Stimulated activated CD4-positive, alpha-beta T cell treated with anti-CD3 and anti-CD28 coated beads, Interleukin-4, amount 100 ng/mL, for 1 hour (primary cell): ENCODE measurements around the gene KSR2.
A peak's percentile ranks its signal among the peaks of the same experiment; 100 is the strongest.

Source experiments
- DNase-seq: peaks from one replicate; pipeline ENCODE4 v3.0.0-alpha.2; 2020

The KSR2 gene

DNA sequence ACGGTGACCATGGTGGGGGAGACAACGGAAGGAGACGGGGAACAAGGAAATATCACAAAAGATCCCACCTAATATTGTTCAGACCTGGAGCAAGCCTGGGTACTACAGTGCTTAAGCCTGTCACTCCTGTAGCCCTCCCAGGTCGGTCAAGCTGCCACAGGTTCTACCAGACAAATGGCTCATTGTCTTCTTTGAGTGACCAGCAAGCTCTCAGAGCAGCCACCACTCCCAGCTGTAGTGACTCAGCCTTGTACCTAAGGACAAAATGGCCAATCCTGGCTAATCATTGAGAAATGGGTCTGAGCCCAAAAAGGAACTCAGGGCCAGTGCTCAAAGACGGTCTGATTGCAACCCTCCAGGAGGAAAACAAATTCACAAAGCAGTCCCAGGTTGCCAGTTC lies 368.9 kb downstream of the KSR2 start:
- no peak for DNase-seq

DNA sequence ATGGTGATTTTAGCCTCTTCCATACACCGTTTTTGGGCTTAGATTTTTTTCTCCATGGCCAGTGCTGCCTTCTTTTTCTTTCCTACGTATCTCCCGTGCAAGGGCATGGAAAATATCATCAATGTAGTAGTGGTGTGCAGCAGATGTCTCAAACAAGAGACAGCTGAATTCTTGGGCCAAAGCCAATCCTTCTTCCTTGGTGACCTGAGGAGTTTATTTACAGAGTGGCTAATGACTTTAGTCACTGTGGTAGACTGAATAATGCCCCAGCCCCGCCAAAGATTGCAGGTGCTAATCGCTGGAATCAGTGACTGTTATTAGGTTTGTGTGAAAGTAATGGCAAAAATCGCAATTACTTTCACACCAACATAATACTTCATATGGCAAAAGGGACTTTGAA lies 371.8 kb downstream of the KSR2 start:
- no peak for DNase-seq

DNA sequence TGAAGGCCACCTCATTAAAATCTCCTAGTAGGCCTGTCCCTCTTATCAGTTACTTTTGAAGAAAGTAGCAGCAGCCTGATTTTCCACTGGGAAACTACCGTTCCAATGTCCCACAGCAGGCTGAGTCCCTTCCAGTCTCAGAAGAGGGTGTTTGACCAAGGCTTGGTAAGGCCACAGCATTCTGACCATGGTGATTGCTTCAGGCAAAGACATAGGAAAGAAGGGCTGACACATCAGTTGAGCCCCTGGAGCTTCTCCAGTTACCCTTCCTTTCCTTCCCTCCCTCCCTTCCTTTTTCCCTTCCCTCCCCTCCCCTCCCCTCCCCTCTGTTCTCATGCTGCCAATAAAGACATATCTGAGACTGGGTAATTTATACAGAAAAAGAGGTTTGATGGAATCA lies 373.0 kb downstream of the KSR2 start:
- DNase-seq, result no peak

DNA sequence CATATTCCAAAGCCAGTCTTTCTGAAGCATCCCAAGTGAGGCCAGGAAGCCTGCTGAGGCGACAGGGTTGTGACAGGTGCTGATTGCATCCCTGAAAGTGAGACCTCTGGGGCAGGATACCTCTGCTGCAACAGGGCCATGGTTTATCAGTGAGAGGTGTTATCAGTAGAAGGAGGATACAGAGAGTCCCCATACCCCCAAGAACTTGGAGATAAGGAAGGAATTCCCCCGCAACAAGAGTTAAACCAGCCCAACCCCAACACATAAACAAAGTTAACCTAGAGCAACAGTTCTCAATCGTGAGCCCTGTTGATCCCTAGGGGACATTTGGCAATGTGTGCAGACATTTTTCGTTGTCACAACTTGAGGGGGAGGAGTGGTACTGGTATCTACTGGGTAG lies 374.3 kb downstream of the KSR2 start:
- no peak for DNase-seq

DNA sequence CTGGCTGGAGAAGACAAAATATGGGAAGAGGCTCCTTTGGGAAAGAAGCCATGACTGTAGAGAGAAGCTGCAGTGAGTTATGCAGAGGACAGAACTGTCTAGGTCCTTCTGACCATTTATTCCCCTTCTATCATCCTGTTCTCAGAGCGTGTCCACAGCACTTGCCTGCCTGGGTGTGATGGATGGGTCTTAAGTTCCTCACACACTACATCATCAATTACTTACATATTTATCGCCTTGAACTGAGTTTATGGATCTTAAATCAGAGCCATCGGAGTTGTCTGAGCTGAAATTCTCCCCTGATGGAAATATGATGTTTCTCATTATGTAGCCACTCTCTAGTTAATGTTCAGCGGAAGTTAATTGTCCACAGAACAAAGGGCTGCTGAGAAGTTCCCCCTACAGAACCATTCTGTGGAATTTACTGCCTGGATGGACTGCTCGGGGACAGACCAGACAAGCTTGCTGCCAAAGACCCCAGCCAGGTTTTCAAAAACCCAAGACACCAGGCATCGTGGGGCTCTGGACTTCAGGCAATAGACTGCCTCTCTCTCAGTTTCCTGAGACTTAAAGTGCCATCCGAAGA lies 374.9 kb downstream of the KSR2 start:
- no peak for DNase-seq

DNA sequence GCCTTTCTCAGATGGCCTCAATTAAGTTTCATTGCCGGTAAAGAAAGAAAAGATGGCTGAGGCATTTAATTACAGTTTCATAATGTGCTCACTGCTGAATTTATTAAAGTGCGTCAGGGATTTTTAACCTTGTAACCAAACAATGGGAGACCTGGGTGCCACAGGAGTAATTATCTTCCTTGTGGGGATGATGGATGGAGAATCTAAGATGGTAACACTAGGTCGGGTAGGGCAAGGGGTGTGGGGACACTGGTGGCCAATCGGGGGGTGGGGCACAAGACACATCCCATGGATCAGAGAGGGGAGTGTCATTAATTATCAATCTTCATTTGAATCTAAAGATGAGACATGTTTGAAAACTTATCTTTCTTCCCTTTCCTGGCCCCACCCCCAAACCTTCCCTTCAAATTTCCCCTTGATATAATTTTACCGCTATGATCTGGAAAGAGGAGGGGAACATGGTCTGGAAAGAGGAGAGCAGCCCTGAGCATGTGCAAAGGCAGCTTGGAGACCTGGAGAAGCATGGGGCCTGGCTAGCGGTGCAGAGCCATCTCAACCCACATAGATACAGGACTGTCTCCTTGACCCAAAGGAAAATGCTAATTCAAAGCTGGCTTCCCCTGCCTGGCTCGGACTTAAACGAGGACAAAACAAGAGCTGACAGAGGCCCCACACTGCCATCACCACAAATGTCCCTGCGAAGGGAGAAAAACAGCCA lies 376.0 kb downstream of the KSR2 start:
- DNase-seq, result no peak

DNA sequence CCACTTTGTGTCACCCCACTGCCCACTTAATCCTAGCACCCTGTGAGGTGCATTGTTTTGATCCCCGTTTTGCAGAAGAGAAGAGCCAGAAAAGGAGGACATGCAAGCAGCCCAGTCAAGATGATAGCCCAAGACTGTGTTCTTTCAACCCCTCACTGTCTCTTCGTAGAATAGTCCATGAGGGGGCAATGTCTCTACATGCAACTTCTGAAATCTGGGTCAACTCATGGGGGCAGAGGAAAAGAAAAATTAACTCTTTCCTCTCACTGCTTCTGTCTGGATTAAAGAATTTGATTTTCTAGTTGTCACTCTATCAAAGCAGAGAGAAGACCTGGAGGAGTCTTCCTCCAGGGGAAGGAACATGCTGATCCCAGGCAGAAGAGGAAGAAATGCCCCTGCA lies 377.8 kb downstream of the KSR2 start:
- no peak for DNase-seq

DNA sequence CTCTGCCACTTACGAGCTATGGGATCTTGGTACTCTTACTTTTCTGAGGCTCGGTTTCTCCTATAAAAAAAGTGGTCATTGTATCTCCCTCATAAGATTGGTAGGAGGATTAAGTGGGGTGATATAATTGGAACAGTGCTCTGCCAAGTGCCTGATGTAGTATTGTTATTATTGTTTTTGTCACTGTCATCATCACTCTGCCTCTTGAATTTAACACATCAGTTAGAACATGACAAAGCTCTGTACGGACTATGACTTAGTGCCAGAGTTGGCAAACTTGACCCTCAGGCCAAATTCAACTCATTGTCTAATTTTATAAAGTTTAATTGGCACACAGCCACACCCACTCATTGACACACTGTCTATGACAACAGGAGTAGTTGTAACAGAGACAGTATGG lies 378.4 kb downstream of the KSR2 start:
- DNase-seq, result no peak

DNA sequence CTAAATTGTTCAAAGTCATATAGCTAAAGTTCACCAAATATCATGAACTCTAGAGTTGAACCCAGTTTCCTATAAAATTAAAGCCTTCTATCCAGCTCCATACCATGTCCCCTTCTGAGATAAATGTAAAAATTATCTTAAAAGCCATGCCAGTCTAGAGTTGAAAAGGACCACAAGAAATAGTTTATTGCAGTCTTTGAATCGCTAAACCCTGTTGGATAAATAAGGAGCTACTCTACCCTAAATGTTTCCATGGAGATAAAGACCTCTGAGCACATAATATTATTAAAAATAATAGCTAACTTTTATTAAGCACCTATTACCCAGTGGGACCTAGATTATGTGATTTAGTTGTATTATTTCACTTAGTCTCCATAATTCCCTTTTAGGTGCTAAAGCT lies 379.8 kb downstream of the KSR2 start:
- DNase-seq, result no peak

DNA sequence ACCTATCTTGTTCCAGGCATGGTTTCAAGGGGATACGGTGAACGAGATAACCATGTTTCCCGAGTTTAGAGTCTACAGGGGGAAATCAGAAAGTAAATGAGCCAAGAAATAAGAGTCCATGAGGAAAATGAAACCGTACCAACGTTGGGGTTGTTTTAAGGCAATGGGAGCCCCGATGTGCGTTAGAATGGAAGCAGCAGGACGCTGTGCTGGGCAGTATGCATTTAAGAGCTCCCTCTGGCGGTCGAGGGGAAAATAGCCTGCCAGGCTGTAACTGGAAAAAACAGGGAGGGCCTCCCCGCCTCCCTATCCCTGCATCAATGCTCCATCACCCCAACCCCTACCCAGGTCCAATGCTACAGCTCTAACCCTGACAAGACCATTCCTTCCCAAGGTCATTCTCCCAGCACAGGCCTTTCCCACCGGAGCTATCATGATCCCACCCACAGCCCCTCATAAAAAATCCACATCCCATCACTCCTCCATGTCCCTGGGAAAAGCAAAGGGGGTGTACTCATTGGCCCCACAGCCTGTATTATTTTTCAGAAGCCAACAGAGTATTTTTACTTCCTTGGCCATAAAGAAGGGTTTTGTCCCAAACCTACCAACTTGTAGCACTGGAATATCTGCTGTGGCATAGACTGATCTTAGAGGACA lies 381.0 kb downstream of the KSR2 start:
- DNase-seq, result peak; percentile 36

DNA sequence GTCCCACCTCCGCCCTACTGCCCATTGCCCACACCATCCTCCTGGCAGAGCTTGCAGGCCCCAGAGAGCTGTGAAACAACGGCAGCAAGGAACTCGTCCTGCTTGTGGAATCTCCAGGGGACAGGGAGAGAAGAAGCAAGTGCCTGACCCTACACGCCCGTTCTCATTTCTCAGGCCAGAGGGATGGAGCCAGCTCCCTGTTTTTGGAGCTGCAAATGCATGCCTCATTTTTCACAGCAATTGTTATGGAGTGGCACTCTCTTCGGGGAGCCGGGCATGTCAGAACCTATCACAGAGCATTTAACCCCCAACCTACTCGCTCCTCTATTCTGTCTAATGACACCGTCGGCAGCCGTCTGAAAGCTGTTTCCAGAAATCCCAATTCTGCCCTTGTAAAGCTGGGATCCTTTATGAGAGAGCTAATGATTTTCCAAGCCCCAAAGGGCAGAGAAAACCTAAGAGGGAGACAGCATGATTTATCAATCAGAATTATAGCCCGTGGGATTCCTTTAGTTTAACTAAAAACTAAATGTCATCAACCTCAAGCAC lies 385.0 kb downstream of the KSR2 start:
- no peak for DNase-seq

DNA sequence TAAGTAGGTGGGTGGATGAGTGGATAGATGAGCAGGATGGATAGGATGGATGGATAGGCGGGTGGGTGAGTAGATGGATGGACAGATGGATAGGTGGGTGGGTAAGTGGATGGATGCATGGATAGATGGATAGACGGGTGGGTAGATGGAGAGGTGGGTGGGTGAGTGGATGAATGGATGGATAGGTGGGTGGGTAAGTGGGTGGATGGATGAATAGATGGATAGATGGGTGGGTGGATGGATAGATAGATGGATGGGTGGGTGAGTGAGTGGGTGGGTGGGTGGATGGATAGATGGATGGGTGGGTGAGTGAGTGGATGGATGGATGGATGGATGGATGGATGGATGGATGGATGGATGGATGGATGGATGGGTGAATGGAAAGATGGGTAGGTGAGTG lies 385.7 kb downstream of the KSR2 start:
- no peak for DNase-seq

DNA sequence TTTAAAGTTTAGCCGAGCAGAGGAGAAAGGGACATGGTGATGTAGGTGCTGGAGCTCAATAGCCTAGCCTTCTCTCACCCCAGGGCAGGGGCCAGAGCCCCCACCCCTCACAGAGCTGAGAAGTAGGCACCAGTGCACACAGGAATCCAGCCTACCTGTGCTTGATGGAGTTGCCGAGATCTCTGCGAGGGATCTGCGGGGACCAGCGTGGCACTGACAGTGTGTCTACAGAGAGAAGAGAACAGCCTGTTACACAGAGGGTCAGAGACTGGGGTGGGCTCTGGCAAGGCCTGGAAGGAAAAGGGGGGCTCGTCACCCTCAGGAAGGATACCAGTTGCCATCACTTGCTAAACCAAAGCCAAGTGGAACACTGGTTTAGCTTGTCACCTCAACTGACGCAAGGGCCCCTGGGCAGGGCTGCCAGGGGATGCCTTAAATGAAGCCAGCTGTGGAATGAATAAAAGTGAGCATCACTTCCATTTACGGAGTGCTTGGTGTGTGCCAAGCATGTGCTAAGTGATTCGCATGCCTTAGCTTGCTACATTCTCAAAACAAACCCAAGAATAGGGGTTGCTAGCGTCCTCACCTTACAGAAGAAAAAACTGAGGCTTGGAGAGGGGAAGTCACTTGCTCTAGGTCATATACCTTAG lies 386.5 kb downstream of the KSR2 start:
- no peak for DNase-seq

DNA sequence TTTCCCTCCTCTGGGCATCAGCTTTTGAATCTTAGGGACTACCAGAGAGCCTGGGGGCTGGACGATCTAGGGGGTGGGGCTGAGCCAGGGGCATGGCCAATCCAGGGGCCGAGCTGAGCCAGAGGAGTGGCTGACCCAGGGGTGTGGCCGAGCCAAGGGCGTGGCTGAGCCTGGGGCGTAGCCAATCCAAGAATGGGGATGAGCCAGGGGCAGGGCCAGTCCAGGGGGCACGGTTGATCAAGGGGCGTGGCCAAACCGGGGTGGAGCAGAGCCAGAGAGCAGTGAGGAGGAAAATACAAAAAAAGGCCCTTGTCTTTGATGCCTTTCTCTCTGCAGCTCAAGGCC lies 388.1 kb downstream of the KSR2 start:
- no peak for DNase-seq

DNA sequence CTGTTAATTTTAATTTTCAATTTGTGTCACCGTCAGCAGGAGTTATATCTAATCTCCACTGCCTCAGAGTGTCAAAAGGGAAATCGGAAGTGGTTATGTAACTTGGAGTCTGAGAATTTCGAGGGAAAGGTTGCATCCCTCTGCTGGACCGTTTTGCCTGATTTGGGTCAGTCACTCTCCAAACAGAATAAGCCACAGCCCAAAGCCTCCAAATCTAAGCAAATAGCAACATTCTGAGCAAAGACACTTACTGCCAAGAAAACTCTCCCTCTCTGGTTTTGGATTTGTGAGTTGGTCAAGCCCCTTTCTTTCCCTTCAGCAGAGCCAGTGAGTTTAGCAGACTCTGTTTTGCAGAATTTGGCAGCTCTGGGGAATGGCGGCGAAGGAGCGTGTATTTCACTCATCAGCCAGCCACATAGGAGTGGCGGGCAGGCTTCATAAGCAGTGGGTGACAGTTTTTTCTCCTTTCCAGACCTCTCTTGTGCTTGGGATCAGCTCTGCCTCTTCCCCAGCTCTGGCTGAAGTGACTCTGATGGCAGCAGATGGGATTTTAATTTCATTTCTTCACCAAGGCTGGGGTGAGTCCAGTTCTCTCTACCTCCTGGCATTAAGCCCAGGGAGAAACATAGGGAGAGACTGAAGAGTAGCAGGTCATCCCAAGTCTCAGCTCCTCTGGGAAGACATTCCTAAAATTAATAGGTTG lies 388.6 kb downstream of the KSR2 start:
- DNase-seq, result no peak

DNA sequence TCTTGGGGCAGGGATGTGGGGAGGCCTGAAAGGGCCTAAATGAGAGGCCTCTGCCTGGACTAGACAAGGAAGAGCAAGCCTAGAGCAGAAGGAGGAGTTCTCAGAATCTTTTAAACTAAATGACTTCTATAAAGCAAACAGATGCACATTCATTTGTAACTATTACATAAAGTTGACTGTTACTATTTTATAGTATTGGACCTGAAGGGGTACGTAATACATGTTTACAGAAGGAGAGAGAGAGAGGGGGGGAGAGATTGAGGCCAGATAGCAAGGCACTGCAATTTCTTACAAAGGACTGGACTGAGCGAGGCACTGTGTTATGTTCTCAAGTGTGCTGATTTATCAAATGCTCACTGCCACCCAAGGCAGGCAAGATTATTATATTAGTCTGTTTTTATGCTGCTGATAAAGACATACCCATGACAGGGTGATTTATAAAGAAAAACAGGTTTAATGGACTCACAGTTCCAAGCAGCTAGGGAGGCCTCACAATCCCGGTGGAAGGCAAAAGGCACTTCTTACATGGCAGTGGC lies 391.6 kb downstream of the KSR2 start:
- DNase-seq, result no peak

DNA sequence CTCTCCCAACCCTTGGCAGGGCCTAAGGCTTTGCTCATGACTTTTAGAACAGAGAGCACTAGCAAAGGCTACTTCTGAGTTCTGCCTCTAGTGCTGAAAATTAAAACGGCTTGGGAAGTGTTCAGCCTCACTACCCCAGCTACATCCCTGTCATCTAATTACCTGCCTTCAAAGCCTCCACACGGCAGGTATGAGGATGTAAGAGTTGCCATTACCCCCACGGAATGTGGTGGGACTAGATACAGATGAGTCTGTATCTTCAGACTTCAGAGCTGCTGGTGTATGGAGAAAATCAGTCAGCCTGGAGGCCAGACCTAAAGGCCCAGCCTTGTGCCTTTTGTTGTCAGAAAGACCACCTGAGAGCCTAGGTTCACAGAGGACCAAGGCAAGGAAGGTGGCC lies 392.7 kb downstream of the KSR2 start:
- DNase-seq, result no peak

DNA sequence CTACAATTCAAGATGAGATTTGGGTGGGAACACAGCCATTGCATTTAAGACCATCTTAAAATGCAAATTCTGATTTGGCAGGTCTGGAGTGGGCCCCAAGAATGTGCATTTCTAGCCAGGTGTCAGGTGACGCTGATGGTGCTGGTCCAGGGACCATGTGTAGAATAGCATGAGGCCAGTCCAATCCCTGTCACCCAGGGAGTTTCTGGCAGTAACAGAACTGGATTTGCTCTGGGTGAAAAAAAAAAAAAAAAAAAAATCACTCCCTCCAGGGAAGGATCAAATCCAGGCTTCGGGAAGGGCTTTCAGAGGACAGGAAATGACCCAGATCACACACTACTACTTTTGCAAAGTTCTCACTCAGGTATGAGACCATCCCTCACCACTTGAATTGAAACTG lies 394.1 kb downstream of the KSR2 start:
- no peak for DNase-seq

DNA sequence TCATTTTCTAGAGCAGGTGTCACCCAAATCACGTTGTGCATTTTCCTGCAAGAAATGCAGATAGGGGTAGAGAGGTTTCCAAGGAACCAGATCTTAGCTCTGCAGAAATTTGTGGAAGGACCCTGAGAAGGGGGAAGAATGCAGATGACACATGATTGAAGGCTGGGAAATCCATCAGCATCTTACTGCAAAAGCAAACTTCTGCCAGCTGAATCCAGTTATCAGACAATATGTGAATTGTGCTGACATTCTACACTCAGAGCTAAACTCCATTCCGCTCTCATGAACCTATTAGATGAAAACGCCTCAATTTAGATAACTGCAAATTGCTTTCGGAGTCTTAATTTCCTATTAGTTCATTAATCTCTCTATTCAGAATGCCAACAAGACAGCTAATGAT lies 396.0 kb downstream of the KSR2 start:
- no peak for DNase-seq

DNA sequence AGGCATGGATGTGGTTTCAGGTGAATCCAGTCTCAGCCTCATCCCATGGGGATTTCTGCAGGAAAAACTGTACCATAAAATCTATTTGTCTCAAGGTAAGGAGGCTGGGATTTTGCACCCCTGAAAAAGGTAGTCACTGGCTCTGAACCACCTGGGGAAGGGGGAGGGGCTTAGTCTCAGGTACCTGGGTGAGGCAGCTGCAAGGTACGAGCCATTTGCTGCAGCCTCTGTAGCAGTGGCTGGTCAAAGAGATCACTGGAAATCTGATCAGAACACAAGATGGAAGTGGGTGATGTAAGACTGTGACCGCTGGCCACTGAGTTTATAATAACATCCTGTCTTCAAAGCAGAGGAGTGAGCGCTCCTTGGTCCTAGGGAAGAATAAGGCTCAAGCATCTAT lies 397.5 kb downstream of the KSR2 start:
- DNase-seq, result no peak

DNA sequence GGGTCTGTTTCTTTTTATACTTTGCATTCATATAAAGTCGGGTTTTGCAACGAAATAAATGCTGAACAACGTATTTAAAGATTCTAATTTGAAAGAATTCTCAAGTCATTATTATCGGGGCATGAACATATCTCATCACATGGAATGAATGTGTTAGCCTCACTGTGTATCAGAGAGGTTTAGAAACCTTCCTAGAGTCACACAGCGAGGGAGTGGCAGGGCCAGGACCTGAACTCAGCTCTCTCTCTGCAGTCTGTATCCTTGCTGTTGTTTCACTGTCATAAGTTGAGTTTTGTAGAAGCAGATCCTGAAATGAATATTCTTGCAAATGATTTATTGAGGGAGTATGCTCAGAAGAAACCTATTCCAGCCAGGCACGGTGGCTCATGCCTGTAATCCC lies 398.2 kb downstream of the KSR2 start:
- DNase-seq, result no peak

DNA sequence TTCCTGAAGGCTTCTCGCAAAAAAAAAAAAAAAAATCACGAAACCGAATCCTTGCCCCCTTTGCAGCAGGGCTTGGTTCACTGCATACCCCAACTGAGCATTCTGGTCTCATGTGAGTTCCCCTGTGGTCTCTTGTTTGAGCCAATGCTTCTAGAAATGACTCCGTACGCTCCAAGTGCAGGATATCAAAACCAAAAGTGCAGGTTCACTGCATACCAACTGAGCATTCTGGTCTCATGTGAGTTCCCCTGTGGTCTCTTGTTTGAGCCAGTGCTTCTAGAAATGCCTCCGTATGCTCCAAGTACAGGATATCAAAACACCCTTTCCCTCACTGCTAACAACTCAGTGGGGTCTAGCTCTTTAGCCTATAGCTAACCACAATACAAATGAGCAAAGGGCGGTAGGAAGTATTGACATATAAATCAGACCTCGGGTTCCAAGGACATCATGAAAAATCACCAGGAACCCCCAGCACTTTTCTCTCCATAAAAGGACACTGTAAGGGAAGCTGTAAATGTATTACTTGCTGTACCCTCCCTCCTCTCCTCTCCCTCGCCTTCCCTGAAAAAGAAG lies 401.1 kb downstream of the KSR2 start:
- DNase-seq, result no peak

DNA sequence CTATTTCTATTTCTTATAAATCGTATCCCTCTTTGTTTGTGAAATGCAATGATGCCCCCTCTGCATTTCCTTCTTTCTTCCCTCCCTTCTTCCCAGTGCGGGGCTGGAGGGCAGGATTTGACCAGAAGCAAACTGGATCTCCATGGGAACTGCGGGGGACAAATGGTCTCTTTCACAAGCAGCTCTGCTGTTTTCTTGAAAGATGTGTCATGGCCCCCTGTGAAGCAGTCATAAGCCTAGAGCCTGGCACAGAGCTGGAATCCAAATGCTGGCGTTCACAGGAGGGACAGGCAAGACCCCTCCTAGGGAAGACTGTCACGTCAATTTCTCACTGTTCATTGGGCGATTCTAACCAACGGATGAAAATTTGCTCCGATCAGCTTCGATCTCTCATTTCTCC lies 403.9 kb downstream of the KSR2 start:
- DNase-seq, result no peak
